ENCODE data around the gene CCDC12. TPM values are rescaled to one million over a fixed set of nuclear protein-coding genes. Genes with fewer than 3 reads are reported as not detected.

CCDC12 gene
- total RNA-seq, 1 experiment from 2014 or later = 46.5 TPM

DNA sequence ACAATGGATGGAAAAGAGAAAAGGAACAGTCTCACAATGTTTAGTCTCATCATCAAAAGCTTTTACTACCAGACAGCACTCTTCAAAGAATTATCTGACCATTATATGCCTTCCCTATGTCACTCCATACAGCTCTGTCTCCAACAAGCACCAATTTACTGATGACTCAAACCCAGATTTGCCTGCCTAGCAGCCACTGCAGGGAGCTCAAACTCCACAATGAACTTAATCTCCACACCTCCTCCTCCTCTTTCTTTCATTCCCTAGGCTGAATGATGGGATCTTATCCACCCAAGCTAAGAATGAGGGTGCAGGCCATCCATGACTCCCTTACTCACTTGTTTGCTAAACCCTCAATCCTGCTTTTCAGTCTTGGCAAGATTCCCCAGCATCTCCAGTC, 48.4 kb upstream of the CCDC12 start:
- CTCF ChIA-PET = no interaction called here
- Histone ChIP-seq H3K4me3 (replicated peaks in 1 of 2; ENCODE audit: low read depth in 1 of 2, low read length in 2 of 2) (no peak overlapping the region), H3K27ac (ENCODE audit: low read depth, low read length) (no peak overlapping the region), H3K9ac (ENCODE audit: low read length) (no peak overlapping the region), H3K9me2 (ENCODE audit: insufficient read depth) (no peaks in the 10 kb centered on the region), H3K9me3 (ENCODE audit: control insufficient read depth in 1 of 2, insufficient read depth in 1 of 2, low read depth in 1 of 2, low read length in 2 of 2) (no peaks in the 10 kb centered on the region), H4K20me1 (ENCODE audit: insufficient read depth) (peaks cover 10% of the 10 kb centered on the region; the same call in 1 of the 2 replicates), H3K27me3 (ENCODE audit: insufficient read depth, low read length) (no peaks in the 10 kb centered on the region), H3K4me1 (ENCODE audit: control insufficient read depth in 1 of 2, insufficient read depth in 2 of 2, low read length in 2 of 2) (no peaks in the 10 kb centered on the region), H2AFZ (ENCODE audit: low read depth, low read length, poor library complexity, severe bottlenecking) (no peak overlapping the region), H3K36me3 (ENCODE audit: control insufficient read depth in 1 of 2, insufficient read depth in 2 of 2, low read length in 2 of 2) (0 out of 4 replicates have a peak, but pooled peaks cover 0 to 3% of the 10 kb centered on the region in 2 experiments), H3K79me2 (ENCODE audit: insufficient read depth, low read length) (peaks cover 8% of the 10 kb centered on the region), H3K4me2 (ENCODE audit: low read length) (no peak overlapping the region)
- POLR2A ChIA-PET = no interaction called here
- RAD21 ChIA-PET (ENCODE audit: low non-redundant PET in 1 of 2, low total read pairs in 2 of 2, uncharacterized antibody in 2 of 2, unreplicated experiment in 2 of 2) = interaction anchor here in 1 of 2 experiments (0.5 kb wide), 1 partner anchor 170 kb away, joined by 3 read pairs; no protein-coding TSS in a partner anchor
- ATAC-seq = no peak
- no TSS peak for BruUV-seq (replicated peaks)
- intact Hi-C loops (cut with micrococcal nuclease) = no loop called here
- no peak for DNase-seq (ENCODE audit: low read depth, low spot score)
- TF ChIP-seq RAD21 (IDR thresholded peaks at IDR 0.05; ENCODE audit: low read depth) = no peak
- TF ChIP-seq EZH2 (IDR thresholded peaks at IDR 0.05) = no peak
- no peak for TF ChIP-seq YY1 (IDR thresholded peaks at IDR 0.05; ENCODE audit: extremely low read depth, insufficient replicate concordance, low read depth, low read length)
- no peak for TF ChIP-seq ELF1 (IDR thresholded peaks at IDR 0.05; ENCODE audit: borderline replicate concordance, low read depth)
- TF ChIP-seq, protein P1, sequence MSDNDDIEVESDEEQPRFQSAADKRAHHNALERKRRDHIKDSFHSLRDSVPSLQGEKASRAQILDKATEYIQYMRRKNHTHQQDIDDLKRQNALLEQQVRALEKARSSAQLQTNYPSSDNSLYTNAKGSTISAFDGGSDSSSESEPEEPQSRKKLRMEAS (IDR thresholded peaks at IDR 0.05) = no peak
- TF ChIP-seq, protein P2, sequence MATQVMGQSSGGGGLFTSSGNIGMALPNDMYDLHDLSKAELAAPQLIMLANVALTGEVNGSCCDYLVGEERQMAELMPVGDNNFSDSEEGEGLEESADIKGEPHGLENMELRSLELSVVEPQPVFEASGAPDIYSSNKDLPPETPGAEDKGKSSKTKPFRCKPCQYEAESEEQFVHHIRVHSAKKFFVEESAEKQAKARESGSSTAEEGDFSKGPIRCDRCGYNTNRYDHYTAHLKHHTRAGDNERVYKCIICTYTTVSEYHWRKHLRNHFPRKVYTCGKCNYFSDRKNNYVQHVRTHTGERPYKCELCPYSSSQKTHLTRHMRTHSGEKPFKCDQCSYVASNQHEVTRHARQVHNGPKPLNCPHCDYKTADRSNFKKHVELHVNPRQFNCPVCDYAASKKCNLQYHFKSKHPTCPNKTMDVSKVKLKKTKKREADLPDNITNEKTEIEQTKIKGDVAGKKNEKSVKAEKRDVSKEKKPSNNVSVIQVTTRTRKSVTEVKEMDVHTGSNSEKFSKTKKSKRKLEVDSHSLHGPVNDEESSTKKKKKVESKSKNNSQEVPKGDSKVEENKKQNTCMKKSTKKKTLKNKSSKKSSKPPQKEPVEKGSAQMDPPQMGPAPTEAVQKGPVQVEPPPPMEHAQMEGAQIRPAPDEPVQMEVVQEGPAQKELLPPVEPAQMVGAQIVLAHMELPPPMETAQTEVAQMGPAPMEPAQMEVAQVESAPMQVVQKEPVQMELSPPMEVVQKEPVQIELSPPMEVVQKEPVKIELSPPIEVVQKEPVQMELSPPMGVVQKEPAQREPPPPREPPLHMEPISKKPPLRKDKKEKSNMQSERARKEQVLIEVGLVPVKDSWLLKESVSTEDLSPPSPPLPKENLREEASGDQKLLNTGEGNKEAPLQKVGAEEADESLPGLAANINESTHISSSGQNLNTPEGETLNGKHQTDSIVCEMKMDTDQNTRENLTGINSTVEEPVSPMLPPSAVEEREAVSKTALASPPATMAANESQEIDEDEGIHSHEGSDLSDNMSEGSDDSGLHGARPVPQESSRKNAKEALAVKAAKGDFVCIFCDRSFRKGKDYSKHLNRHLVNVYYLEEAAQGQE (IDR thresholded peaks at IDR 0.05; ENCODE audit: low read depth) = no peak
- TF ChIP-seq, protein P3, sequence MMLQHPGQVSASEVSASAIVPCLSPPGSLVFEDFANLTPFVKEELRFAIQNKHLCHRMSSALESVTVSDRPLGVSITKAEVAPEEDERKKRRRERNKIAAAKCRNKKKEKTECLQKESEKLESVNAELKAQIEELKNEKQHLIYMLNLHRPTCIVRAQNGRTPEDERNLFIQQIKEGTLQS (IDR thresholded peaks at IDR 0.05) = no peak
- no peak for TF ChIP-seq JUND (IDR thresholded peaks at IDR 0.05)
- no peak for TF ChIP-seq ZFX (IDR thresholded peaks at IDR 0.05)
